HG02884 (cell line): ENCODE results near the gene HAND2.

Experiments used
- ATAC-seq: cut with Tn5 transposase; IDR thresholded peaks from one replicate; pipeline ENCODE4 v1.9.1; 2021; ENCODE audit warnings: mild to moderate bottlenecking, moderate library complexity; ENCODE audit not compliant: unreplicated experiment

Gene HAND2

DNA sequence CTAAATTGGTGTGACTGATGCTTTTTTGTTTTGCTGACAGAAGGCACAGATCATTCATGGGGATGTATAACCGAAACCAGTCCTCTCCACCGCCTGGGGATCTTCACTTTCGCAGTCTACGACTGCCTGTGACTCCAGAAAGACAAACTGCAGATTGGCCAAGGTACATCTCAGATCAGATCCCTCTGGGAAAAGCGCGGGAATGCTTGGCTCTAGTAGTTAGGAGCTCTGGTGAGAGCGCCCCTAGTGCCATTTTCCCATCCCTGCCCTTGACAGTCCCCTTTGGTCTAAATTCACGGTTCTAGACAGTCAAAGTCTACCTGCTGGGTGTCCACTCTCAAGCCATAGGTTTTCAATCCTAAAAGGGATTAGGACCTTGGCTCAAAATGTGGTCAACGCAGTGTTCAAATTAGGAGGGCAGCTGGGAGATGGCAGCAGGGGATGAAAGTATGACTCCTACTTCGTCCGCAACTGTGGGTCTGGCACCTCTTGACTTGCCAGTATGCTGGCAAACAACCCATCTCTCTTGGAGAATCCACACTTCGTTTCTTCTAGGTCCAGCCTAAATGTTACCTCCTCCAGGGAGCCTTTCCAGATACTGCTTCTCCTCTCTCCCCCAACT is 6.9 kb upstream of the HAND2 start:
- no peak for ATAC-seq

DNA sequence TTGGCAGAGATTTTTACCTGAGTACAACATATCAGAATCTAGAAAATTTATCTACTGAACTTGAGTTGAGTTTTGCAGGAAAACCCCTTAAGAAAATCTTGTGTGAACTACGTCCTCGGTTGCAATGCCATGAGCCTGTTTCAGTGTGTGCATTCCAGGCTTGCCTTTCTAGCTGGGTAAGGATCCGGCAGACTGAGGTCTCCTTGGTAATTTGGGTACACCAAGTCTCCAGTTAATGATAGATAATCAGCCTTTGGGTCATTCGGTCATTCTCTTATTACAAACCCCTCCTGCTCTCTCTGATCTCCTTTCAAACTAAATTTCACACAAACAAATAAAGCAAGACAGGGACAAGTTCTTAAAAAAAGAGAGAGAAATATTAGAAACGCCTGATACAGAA is 5.9 kb upstream of the HAND2 start:
- ATAC-seq: no peak

DNA sequence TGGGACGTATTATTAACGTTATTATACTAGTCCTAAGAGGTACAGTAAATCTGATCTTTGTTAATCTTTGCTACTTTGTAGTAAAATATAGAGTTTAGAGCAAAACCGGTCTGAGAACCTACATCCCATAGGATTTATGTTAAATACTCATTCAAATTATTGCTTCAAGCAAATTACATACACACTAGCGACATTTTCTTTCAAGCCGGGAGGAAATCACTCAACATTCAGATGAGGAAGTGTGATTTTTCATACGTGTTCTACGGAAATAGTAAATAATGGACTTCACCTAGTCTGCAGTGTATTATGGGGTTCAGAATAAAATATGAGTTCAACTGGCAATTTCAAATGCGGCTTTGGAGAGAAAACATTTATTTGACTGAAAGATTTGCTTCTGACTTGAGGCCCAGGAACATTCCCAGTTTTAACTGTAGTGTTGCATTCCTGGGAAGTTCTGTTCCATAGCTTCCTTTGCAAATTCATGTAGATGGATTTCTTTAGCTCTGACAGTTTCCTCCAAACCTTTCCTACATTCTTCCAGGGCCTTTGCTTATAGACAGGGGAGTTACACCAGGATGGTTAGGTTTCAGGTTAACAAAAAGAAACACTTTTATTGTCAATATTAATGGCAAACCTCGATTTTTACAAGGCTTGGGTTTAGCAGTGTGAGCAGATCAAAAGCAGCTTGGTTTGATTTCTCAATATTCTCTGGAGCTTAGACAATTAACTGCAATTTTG is 5.3 kb upstream of the HAND2 start:
- ATAC-seq: no peak

DNA sequence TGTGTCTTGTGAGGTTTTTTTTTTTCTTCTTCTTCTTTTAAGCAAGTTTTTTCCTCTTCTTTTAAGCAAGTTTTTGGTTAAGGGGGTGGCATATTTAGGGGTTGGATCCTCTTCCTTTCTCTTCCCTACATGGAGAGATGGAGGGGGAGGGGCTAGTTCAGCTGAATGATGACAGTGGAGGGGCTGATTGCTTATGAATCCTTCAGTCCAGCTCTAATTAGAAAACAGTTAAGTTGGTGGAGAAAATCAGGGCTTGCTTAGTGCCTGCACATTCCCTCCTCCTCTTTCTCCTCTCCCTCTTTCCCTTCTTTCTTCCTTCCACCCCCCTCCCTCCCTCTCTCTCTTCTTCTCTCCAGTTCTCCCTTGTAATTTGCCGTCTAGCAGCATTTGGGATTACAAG is 4.4 kb upstream of the HAND2 start:
- ATAC-seq: no peak

DNA sequence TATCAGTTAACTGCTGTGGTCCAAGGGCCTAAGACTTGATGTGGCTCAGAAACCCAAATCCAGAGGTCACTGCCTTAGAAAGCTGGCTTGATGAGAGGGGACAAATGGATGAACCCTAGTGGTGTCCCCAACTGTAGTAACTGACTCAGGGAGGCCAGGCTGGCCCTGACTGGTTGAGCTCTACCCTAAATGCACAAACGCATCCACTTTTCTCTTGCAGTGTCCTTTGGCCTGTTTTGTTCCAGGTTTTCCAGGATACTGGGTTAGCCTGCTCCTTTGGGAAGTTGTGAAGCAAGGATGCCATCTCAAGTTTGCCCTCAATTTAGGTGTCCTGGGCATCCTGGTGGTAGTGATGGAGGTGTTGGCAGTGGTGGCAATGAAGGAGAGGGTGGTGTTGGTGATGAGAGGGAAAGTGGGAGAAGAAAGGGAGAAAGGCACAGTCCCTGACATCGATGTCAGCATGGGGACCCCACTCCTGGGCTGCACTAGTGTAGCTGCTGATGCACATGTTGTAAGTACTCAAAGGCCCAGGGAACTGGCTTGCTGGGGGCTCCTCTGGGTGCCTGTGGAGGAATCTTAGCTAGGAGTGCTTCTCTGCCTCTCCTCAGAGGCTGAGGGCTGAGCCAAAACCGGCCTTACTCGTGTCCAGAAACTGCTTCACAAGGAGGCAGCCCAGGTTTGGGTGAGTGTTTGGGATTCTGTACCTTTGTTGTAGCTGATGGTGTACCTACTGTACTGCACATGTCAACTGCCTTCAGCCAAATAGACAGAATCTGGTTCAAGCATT is 2.9 kb upstream of the HAND2 start:
- ATAC-seq: no peak

DNA sequence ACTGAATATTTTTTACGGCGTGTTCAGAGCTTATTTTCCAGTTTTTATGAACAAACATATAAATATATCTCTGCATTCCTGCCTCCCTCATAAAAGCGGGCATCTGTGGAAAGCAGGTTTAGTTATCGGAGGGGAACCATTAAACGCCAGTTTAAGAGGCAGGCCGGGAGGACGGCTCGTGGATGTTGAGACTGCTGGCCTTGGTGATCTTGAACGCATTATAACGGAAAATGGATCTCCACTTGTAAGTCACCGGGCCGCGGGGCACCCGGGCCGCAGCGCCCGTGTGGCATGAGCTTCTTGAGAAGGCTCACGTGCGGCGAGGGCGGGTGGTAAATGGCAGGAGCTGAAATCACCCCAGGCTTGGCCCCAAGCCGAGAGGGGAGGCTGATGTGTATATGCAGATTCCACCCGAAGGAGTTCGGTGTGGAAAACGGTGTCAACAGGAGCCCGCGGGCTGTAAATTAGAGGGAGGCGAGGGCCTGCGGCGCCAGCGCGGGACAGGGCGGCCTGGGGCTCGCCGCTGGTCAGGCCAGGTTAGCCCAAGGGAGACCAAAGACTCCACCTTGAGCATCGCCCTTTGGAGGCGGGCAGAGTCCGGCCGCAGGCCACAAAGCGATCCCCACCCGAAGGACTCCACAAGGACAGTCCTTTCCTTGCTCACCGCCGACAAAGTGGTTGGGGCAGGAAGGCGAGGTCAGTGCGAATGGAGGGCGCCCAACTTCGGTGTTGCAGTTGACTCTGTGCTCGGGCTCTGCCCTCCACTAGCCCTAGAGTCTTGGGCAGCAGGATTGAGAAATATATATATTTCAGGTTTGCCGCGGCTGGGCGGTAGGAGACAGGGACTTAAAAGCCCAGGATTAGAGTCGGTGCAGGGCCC is 1.3 kb upstream of the HAND2 start:
- ATAC-seq: no peak

DNA sequence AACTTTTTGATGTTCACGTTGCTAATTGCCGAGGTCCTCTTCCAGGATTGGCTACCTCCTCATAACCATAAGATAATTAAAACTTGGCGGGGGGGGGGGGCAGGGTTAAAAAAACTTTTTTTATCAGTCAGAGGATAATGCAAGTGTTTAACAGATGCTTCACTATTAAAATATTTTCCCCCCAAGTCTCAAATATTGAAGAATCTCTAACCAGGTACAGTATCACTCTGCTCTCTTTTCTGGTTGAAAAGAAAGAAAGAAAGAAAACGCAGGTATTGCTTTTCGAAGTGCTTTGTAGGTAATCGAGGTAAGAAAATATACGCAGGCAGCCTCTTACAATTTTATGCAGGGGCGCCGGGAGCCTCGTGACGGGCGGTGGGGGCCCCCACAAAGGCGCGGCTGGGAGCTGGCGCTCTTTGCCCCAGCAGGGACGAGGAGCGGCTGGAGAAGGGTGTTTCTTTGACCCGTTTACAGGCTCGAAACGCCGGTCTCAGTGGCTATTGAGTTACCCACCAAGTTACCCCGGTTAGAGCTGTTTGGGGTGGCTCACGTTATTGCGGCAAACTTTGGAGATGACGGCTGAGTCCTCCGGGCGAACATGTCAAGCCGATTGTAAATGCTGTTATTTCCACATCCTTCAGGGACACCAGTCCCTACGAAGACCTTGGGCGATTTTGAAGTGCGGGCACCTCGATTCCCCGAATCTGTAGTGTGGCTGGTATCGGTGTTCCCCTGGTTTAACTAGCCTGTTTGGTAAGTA is 477 bp upstream of the HAND2 start:
- ATAC-seq: no peak

DNA sequence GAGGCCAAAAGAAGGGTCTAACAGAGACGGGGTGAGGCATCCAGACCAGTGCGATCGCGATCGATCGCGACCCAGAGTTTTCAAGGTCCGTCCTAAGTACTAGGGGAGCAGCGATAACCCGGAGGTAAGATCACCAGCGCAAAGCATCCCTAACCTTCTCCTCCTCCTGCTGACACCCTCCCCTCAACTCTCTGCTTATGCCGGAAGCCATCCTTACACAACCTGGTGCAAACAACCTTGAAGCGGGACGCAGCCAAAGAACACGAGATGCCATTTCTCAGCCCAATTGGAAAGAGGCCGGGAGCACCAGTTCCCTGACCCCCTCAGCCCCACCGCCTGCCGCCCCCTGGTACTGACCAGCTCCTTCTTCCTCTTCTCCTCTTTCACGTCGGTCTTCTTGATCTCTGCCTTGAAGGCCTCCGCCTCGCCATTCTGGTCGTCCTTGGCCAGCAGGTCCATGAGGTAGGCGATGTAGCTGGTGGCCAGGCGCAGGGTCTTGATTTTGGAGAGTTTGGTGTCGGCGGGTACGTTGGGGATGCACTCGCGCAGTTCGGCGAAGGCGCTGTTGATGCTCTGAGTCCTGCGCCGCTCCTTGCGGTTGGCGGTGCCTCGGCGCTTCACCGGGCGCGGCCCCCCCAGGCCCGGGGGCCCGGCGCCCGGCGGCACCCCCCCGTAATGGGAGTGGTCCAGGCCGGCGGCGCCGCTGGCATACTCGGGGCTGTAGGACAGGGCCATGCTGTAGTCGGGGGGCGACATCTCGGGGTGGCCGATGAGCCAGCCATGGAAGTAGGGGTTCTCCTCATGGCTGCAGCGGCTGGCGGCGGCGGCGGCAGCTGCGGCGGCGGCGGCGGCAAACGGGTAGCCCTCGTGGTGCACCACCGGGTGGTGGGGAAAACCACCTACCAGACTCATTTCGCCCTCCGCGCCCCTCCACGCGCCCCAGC is 1.4 kb downstream of the HAND2 start:
- ATAC-seq: no peak

DNA sequence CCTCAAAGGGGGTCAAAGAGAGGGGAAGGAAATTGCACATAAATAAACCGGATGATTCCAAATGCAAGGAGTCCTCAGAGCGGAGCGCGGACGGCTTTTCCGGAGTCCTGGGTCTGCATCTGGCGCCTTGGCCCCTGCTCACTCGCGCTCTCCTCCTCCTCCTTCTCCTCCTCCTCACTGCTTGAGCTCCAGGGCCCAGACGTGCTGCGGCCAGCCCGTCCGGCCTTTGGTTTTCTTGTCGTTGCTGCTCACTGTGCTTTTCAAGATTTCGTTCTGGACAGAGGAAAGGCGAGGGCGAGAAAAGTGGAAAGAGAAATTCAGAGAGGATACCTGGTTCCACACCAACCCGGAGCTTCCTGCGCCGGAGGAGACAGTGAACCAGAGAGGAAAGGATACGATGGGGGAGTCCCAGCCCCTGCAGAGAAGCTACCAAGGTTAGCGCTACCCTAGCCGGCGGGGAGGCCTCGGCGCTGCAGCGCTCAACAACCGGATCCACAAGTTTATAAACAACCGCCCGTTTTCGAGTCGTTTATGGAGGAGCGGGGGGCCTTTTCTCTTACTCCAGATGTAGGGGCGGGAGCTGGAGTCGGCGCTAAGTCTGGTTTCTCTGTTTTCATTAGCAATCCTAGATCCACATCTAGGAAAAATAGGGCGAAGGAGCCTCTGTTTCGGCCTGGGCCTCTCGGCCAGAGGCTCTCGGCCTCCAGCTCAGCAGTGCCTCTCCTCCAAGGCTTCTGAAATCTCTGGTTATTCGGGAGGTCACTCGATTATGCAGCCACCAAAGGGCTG is 2.7 kb downstream of the HAND2 start:
- no peak for ATAC-seq

DNA sequence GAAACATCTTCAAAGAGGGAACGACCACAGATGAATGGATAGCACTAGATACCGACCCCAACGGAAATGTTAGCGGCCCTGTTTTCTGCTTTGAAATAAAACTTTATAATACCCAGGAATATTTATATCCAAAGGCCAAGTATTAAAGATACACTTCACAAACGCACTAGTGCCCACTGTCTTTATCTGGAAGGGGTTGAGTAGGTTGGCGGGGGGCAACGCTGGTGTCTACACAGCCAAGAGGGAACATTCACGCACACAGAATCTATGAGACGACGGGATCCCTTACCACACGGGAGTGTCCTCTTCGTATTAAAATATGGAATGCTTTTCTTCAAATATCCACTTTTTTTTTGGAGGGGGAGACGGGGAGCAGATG is 3.3 kb downstream of the HAND2 start:
- no peak for ATAC-seq

DNA sequence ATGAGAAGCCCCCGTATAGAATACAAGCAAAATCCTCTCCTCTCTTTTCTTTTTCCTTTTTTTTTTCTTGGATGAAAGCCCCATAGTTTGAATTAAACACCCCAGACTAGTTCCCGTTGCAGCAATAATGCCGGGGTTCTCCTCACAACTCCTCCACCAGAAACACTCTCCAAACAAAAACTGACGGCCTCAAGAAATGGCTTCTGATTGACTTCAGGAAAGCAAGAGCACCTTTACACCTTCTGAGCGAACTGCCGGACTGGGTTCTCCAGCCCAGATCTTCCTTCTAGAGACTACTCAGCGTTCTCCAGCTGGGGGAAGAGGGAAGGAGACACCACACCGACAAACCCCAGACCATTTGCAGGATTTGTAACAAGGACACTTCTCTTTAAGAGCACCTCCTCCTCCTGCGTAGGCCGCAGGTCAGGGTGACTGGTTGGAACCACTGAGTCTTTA is 4.0 kb downstream of the HAND2 start:
- no peak for ATAC-seq

DNA sequence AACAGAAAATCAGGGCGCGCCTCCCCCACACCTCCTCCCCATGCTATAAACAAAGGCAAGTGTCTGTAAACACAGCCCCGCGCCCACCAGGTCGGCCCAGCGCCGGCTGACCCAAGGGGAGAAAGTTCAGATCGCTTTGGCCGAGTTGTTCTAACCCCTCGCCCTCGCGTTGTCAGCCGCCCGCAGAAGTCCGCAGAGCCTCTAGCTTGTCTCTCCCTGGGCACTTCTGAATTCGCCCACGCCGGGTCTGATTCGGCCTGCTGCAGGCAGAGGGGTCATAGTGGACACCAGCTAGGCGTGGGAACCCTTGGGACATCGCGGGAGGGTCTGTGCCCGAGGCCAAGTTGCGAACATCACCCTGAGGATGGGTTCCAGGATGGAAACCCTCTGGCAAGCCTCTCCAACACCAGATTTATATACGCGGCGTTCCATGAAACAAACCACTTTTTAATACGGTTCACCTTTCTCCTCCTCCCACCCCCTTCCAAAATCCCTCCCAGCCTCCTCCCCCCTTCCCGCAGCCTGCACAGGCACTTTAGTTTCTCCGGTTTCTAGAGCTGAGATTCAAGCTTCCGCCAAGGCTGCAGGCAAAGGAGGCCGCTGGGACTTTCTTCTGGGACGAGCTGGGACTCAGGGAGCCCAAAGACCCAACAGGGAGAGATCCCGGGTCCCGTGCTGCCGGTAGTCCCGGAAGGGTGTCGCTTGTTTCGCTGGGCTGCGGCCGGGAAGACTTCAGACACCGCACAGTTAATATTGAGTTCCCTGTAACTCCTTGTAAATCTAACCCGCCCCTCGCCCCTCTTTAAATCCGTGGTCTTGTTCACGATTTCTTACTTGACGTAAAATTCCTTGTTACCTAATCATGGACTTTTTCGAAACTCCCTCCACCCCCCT is 4.7 kb downstream of the HAND2 start:
- ATAC-seq: no peak

DNA sequence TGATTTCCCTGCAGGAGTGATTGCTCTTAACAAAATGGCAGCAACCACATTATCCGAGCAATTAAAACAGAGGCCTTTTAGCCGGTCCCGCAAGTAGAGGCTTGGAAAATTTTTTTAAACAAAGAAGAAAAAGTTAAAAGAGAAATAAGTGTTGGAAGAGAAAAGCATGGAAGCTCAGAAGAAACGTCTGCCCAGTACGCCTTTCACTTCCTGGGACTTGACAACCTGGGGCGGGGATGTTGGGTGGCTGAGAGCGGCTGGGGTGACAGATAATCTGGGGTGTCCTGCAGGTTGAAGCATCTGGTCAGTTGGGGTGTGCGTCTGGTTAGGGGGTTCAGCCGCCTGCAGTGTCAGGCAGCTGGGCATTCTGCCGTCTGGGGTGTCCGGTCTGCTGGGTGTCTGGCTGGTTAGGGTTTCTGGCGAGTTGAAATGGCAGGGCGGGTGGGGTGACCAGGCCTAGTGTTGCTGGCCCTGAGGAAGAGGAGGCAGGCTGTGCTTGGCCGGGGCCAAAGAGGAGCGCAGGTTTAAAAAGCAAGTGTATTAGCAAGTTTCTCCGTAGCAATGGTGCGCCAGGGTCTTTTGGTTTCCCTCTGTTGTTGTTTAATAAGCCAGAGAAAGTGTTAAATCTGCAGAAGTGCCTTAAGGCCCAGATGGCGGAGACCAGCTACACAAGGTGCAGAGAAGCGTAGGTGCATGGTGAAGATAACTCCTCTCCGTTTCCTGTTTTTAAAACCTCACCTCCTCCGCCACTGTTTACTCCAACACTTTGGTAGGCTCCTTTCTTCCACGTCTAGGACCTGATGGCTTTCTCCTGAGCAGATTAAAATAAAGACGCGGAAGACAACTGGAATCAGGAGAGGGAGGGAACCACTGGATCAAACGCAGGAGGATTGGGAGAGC is 5.6 kb downstream of the HAND2 start:
- no peak for ATAC-seq

DNA sequence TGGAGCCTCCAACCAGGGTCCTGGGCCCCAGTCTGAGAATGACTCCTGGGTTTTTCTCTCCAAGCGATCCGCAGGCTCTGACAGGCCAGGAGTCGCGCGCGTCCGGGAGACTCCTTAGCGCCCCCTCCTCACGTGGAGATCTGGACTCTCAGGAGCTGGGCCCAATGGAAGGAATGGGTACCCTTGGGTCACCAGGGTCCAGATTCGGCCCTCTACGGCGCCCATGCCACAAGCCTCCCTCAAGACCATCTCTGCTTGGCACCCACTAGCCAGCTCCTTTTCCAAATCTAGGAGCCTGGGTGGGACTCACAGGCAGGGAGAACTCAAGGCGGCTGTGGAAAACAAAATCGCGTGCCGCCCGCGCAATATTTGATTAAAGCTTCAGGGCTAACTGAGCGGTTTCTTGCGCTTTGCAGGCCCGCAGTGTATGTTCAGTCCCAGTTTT is 7.1 kb downstream of the HAND2 start:
- ATAC-seq: no peak

DNA sequence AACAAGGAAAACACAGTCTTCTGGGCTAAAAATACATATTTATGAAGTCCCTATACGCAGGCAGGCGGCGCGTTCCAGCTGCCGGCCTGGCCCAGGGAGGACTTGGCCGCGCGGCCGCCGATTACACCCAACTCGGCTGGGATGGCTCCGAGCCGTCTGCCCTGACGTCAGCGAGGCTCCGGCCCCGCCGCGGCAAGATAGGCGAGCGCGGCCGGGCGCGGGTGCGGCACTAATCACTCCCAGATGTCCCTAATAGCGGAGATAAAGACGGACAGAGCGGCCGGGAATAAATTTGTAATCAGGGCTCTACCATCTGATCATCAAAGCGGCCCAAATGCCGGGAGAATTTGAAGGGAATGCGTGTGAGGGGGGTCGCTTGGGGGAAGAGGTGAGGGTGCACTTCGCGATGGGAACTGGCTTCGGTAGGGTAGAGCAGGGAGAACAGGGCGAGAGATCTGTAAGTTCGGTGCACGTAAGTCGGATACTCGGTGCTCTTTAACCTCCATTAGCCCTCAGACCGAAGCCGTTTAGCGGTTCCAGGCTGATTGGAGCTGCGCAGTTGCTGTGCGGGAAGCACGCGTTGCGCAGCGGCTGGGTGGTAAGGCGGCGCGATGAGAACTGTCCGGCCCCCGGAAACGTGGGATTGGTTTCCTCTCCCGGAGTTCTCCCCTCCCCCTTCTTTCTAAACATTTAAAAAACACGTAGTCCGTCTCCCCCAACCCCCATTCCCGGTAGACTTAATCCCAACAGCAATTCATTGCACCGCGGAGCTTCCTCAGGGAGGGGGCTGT is 7.7 kb downstream of the HAND2 start:
- ATAC-seq: no peak
